Endothelial cell of umbilical vein (primary cell): ENCODE data around the gene CD63. TPM values are rescaled to one million over a fixed set of nuclear protein-coding genes. Genes with fewer than 3 reads are reported as not detected.

Experiments
- BruUV-seq: library from RNA; stranded (reverse); fragments of 400-500 nt; replicated peaks from 2 replicates; lab custom pipeline; 2021; lab: Mats Ljungman, UMichigan
- CTCF ChIA-PET: fragments of 300-600, 350-600 bp; sonication (Branson Sonifier 250); formaldehyde crosslinking; loops from one replicate; lab custom pipeline; 2021; ENCODE audit warnings: antibody characterized with exemption, inconsistent platforms; lab: Charles Lee
- POLR2A ChIA-PET: fragments of 300-600, 350-600 bp; sonication (Branson Sonifier 250); formaldehyde crosslinking; loops from one replicate; lab custom pipeline; 2021; ENCODE audit warnings: antibody characterized with exemption, inconsistent platforms; lab: Charles Lee
- DNase-seq: peaks from one replicate; pipeline ENCODE4 v3.0.0-alpha.2; 2011; ENCODE audit warnings: low read depth, low spot score
- FAIRE-seq: peaks from 2 replicates; lab custom pipeline; 2011; peaks lifted over from hg19 to GRCh38; lab: Jason Lieb, UNC
- H2AFZ ChIP-seq: 2 replicates; pipeline ENCODE4 v1.6.0; 2012; ENCODE audit warnings: low read depth, low read length, control low read depth, inconsistent platforms
- H3K27ac ChIP-seq: 2 replicates; pipeline ENCODE4 v1.5.1; 2011; ENCODE audit warnings: low read depth, mild to moderate bottlenecking, control low read depth, low read length, moderate library complexity; ENCODE audit not compliant: insufficient read depth
- H3K27me3 ChIP-seq, 2 experiments: 2 replicates each; pipeline versions ENCODE4 v1.6.0 to v1.6.1; 2011; ENCODE audit warnings: low read length in 2 of 2, mixed read lengths in 1 of 2; ENCODE audit not compliant: control insufficient read depth in 2 of 2, insufficient read depth in 2 of 2
- H3K36me3 ChIP-seq, 2 experiments: 2 replicates in 1 of 2; 3 replicates in 1 of 2; pipeline ENCODE4 v1.5.1; 2011; ENCODE audit warnings: low read length in 2 of 2, mild to moderate bottlenecking in 1 of 2, moderate library complexity in 1 of 2; ENCODE audit not compliant: control insufficient read depth in 2 of 2, insufficient read depth in 2 of 2; ENCODE audit errors: extremely low read depth in 1 of 2
- H3K4me1 ChIP-seq: 3 replicates; pipeline ENCODE4 v1.5.1; 2011; ENCODE audit warnings: mild to moderate bottlenecking, low read length; ENCODE audit not compliant: control insufficient read depth, insufficient read depth; ENCODE audit errors: extremely low read depth
- H3K4me2 ChIP-seq: 2 replicates; pipeline ENCODE4 v1.6.1; 2011; ENCODE audit warnings: low read length, control low read depth, mixed read lengths; ENCODE audit not compliant: insufficient read depth
- H3K4me3 ChIP-seq, 3 experiments: fragments of 200-600 bp in 1 of 3; sonication (generic), shearing (Covaris generic) in 1 of 3; replicated peaks in 1 of 3; 2 replicates each; pipeline ENCODE4 v1.5.1; 2011 to 2016; ENCODE audit warnings: control low read depth in 3 of 3, low read length in 3 of 3, mild to moderate bottlenecking in 2 of 3, inconsistent platforms in 1 of 3, low read depth in 1 of 3, moderate library complexity in 1 of 3; ENCODE audit not compliant: insufficient read depth in 1 of 3
- H3K79me2 ChIP-seq: 2 replicates; pipeline ENCODE4 v1.6.0; 2012; ENCODE audit warnings: low read length, inconsistent platforms; ENCODE audit not compliant: control insufficient read depth, insufficient read depth
- H3K9ac ChIP-seq: replicated peaks from 2 replicates; pipeline ENCODE3; 2011; ENCODE audit warnings: low read length, control low read depth; ENCODE audit not compliant: insufficient read depth; ENCODE audit errors: extremely low read depth
- H3K9me1 ChIP-seq: replicated peaks from 3 replicates; pipeline ENCODE4 v1.6.0; 2011; ENCODE audit warnings: mild to moderate bottlenecking, low read length; ENCODE audit not compliant: control insufficient read depth, insufficient read depth; ENCODE audit errors: extremely low read depth
- H3K9me3 ChIP-seq: replicated peaks from 2 replicates; pipeline ENCODE4 v1.5.1; 2012; ENCODE audit warnings: low read length, inconsistent platforms; ENCODE audit not compliant: control insufficient read depth, insufficient read depth
- H4K20me1 ChIP-seq: replicated peaks from 2 replicates; pipeline ENCODE3; 2011; ENCODE audit warnings: mild to moderate bottlenecking, low read length; ENCODE audit not compliant: control insufficient read depth, insufficient read depth; ENCODE audit errors: extremely low read depth
- EZH2 ChIP-seq: IDR thresholded peaks from 2 replicates; pipeline ENCODE4 v1.6.1; 2012; ENCODE audit warnings: borderline replicate concordance, low read depth, mild to moderate bottlenecking, moderate library complexity, low read length, inconsistent platforms; ENCODE audit not compliant: severe bottlenecking
- FOS ChIP-seq: IDR thresholded peaks from 2 replicates; pipeline ENCODE4 v1.6.1; 2011; ENCODE audit warnings: mild to moderate bottlenecking, low read length, moderate library complexity, borderline replicate concordance; ENCODE audit not compliant: insufficient read depth
- GATA2 ChIP-seq: IDR thresholded peaks from 2 replicates; pipeline ENCODE4 v1.7.0; 2011; ENCODE audit warnings: low read depth, mild to moderate bottlenecking, moderate library complexity, mixed read lengths, low read length; ENCODE audit not compliant: insufficient read length, insufficient read depth
- JUN ChIP-seq: IDR thresholded peaks from 2 replicates; pipeline ENCODE4 v1.6.1; 2011; ENCODE audit warnings: borderline replicate concordance, low read depth; ENCODE audit not compliant: insufficient read length, insufficient read depth
- MYC ChIP-seq: IDR thresholded peaks from one replicate; pipeline ENCODE4 v1.6.1; 2011; ENCODE audit warnings: mild to moderate bottlenecking, low read depth, low read length
- POLR2A ChIP-seq: IDR thresholded peaks from 2 replicates; pipeline ENCODE4 v1.6.1; 2012; ENCODE audit warnings: low read depth, mild to moderate bottlenecking, control low read depth, low read length
- POLR2AphosphoS5 ChIP-seq: IDR thresholded peaks from 2 replicates; pipeline ENCODE4 v1.6.1; 2012; ENCODE audit warnings: low read depth, mild to moderate bottlenecking, control low read depth, low read length, moderate library complexity; ENCODE audit not compliant: insufficient read depth
- dilution Hi-C: fragments of 300-500 bp; cut with MboI; formaldehyde crosslinking; loops from one replicate; pipeline ENCODE4 v1.15.0; 2019; ENCODE audit warnings: low sequenced_read_pairs; ENCODE audit not compliant: extremely low pct_ligation_motif_present
- intact Hi-C: fragments of 100-400 bp; cut with micrococcal nuclease; formaldehyde crosslinking; loops from one replicate; pipeline ENCODE4 v1.10.0; 2022
- polyA plus RNA-seq, 4 experiments: library from polyadenylated mRNA; depleted of rRNA in 3 of 4; stranded (reverse) in 3 of 4; unstranded in 1 of 4; fragments of >200 nt; gene quantifications; 2 replicates each; pipeline versions ENCODE4 v1.2.1 to v1.2.3, GENCODE V29; 2011 to 2012; ENCODE audit warnings: missing spikeins in 1 of 4
- total RNA-seq: library from RNA; stranded (reverse); gene quantifications from 2 replicates; pipeline ENCODE4 v1.2.3, GENCODE V29; 2021
- TF ChIP-seq, protein P1 (sequence below): IDR thresholded peaks from 2 replicates; pipeline ENCODE4 v1.6.1; 2011; ENCODE audit not compliant: insufficient read depth, insufficient read length
- TF ChIP-seq, protein P2 (sequence below), 2 donors: IDR thresholded peaks; 1 replicate in 1 of 2; 2 replicates in 1 of 2; pipeline ENCODE4 v1.5.1; 2011; ENCODE audit warnings: low read length in 2 of 2, mild to moderate bottlenecking in 2 of 2, moderate library complexity in 2 of 2, control low read depth in 1 of 2, inconsistent platforms in 1 of 2, low read depth in 1 of 2; ENCODE audit not compliant: insufficient read depth in 1 of 2; ENCODE audit errors: extremely low read depth in 1 of 2

CD63 gene
- total and polyA plus RNA-seq, 2 donors (not counting 3 experiments of a cell fraction or from before 2014, with no cell fraction given), result 1,054 to 1,429 TPM

DNA sequence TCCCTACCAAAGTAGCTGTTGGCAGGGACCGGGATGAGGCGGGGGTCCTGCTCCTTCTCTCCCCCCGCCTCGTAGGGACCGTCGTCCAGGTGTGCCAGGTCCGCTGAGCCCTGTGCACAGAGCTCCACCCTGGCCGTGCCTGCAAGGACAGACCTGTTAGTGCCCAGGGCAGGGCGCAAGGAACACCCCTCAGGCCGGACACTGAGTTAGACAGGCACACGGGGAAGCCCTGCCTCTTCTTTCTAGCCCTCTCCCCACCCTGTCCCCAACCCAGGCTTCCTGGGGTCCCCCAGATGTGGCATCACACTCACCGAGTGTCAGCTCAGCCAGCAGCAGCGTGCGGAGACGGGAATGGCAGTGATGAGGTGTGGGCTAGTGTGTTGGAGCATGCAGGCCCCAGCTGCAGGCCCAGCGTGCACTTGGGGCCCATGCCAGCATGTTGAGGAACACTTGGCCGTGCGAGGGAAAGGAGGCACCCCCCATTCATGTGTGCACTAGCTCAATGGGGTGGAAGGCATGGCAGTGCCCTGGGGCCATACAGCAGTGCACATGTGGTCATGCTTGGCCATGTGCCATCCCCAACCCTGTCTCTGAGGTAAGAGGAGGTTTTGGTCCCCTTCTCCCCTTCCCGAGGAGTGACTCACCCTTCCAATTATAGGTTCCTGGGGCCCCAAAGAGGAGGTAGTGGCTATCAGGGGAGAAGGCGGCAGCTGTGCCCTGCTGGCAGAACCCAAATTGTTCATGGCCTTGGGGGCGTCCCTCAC, 28.4 kb downstream of the CD63 start:
- no peaks in the 10 kb centered on the region for H3K36me3 ChIP-seq
- no TSS peak for BruUV-seq
- intact Hi-C loops (loop anchor here (5.0 kb wide), 1 partner anchor 38 kb away; no protein-coding TSS in a partner anchor), dilution Hi-C loops (no loop called here)
- H3K4me2 ChIP-seq, result no peak overlapping the region
- ChIA-PET POLR2A (no interaction called here), CTCF (interaction anchor here (1.0 kb wide), 1 partner anchor 44 kb away, joined by 5 read pairs; no protein-coding TSS in a partner anchor)
- no peaks in the 10 kb centered on the region for H3K9me3 ChIP-seq
- no peak overlapping the region for H3K9ac ChIP-seq
- DNase-seq (no peak), FAIRE-seq (no peak)
- TF ChIP-seq POLR2A (no peak), FOS (no peak), JUN (no peak), MYC (no peak), POLR2AphosphoS5 (no peak), GATA2 (no peak), EZH2 (no peak)
- TF ChIP-seq, protein P1, sequence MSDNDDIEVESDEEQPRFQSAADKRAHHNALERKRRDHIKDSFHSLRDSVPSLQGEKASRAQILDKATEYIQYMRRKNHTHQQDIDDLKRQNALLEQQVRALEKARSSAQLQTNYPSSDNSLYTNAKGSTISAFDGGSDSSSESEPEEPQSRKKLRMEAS, result no peak
- TF ChIP-seq, protein P2, sequence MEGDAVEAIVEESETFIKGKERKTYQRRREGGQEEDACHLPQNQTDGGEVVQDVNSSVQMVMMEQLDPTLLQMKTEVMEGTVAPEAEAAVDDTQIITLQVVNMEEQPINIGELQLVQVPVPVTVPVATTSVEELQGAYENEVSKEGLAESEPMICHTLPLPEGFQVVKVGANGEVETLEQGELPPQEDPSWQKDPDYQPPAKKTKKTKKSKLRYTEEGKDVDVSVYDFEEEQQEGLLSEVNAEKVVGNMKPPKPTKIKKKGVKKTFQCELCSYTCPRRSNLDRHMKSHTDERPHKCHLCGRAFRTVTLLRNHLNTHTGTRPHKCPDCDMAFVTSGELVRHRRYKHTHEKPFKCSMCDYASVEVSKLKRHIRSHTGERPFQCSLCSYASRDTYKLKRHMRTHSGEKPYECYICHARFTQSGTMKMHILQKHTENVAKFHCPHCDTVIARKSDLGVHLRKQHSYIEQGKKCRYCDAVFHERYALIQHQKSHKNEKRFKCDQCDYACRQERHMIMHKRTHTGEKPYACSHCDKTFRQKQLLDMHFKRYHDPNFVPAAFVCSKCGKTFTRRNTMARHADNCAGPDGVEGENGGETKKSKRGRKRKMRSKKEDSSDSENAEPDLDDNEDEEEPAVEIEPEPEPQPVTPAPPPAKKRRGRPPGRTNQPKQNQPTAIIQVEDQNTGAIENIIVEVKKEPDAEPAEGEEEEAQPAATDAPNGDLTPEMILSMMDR (IDR thresholded peaks at IDR 0.05; ENCODE audit: extremely low read depth in 1 of 2, insufficient read depth in 1 of 2, low read depth in 1 of 2, low read length in 2 of 2), result no peak
- H3K9me1 ChIP-seq, result no peaks in the 10 kb centered on the region
- H3K27ac ChIP-seq, result no peak overlapping the region
- no peak overlapping the region for H3K4me3 ChIP-seq
- no peaks in the 10 kb centered on the region for H3K79me2 ChIP-seq
- no peak overlapping the region for H2AFZ ChIP-seq
- H4K20me1 ChIP-seq, result no peaks in the 10 kb centered on the region
- peaks cover 0 to 1% of the 10 kb centered on the region in 2 experiments for H3K27me3 ChIP-seq
- no peaks in the 10 kb centered on the region for H3K4me1 ChIP-seq
